Measurements from ENCODE around the gene CHRNA7. TPM values are rescaled to one million over a fixed set of nuclear protein-coding genes. Genes with fewer than 3 reads are reported as not detected.

Gene CHRNA7
- total RNA-seq, 1 experiment from 2014 or later, result 4.4 TPM

- no peaks in the 10 kb centered on the region for H3K9me3 ChIP-seq (ENCODE audit: control insufficient read depth, low read depth, low read length)
- no peak overlapping the region for H2AK5ac ChIP-seq (ENCODE audit: insufficient read length, low read length)
- H3K36me3 Mint-ChIP-seq (ENCODE audit: insufficient read depth in 1 of 3, low read depth in 3 of 3), result peaks cover 0 to 15% (median 4%) of the 10 kb centered on the region in 3 experiments; a peak in 6 of 7 replicates
- no peak overlapping the region for H3K4me3 Mint-ChIP-seq
- H3K14ac ChIP-seq (ENCODE audit: insufficient read depth, low read length), result no peak overlapping the region
- H3T11ph ChIP-seq (ENCODE audit: low read length), result no peak overlapping the region
- H3K27me3 Mint-ChIP-seq (ENCODE audit: low read depth), result no peaks in the 10 kb centered on the region
- no peak overlapping the region for H3K23ac ChIP-seq (ENCODE audit: insufficient read length, low read depth, low read length)
- H2BK15ac ChIP-seq (ENCODE audit: low read depth, low read length), result no peak overlapping the region
- H2BK5ac ChIP-seq (ENCODE audit: insufficient read length, low read length), result no peak overlapping the region
- H2AFZ ChIP-seq (ENCODE audit: low read length), result no peak overlapping the region
- no peak overlapping the region for H4K5ac ChIP-seq (ENCODE audit: insufficient read length, low read depth, low read length)
- H3K79me1 ChIP-seq (ENCODE audit: insufficient read depth, low read depth, low read length, poor library complexity, severe bottlenecking), result no peaks in the 10 kb centered on the region
- TF ChIP-seq CTCF (conservative IDR thresholded peaks at IDR 0.05), result no peak
- no peak overlapping the region for H3K27ac ChIP-seq (ENCODE audit: insufficient read length, low read depth, low read length)
- no peak overlapping the region for H2BK20ac ChIP-seq (ENCODE audit: low read depth, low read length, poor library complexity, severe bottlenecking)
- H3K4me1 ChIP-seq (ENCODE audit: insufficient read depth, low read length), result peaks cover 2% of the 10 kb centered on the region; the same call in 1 of the 2 replicates
- H3K9me3 Mint-ChIP-seq, result peaks cover 4 to 9% of the 10 kb centered on the region in 2 experiments; a peak in 2 of 5 replicates
- H3K18ac ChIP-seq (ENCODE audit: insufficient read length, low read depth, low read length), result no peak overlapping the region
- peak overlapping the region in 2 of 3 experiments; percentile 14 to 73; a peak in 2 of 7 replicates for H3K27ac Mint-ChIP-seq
- H3K4me1 Mint-ChIP-seq, result peaks cover 30 to 40% of the 10 kb centered on the region in 2 experiments
- no peak overlapping the region for H4K91ac ChIP-seq (ENCODE audit: insufficient read length, low read depth, low read length)
- no peak overlapping the region for H3K9ac ChIP-seq (ENCODE audit: extremely low read depth, insufficient read length, low read length)
- H3K79me2 ChIP-seq (ENCODE audit: insufficient read depth, low read length), result no peaks in the 10 kb centered on the region
- no peak overlapping the region for H2BK120ac ChIP-seq (ENCODE audit: low read depth, low read length, poor library complexity, severe bottlenecking)
- no peaks in the 10 kb centered on the region for H3K27me3 ChIP-seq (ENCODE audit: insufficient read depth, low read length)
- no peaks in the 10 kb centered on the region for H3K23me2 ChIP-seq (ENCODE audit: insufficient read length, low read depth, low read length, poor library complexity, severe bottlenecking)
- no peak overlapping the region for H2BK12ac ChIP-seq (ENCODE audit: insufficient read length, low read depth, low read length)
- no peak for DNase-seq
- no peak overlapping the region for H4K8ac ChIP-seq (replicated peaks; ENCODE audit: insufficient read length, low read depth, low read length)
- no peak overlapping the region for H3K4ac ChIP-seq (ENCODE audit: low read depth, low read length)
- H3K56ac ChIP-seq (ENCODE audit: insufficient read length, low read depth, low read length), result no peak overlapping the region
- no peak overlapping the region for H3K4me2 ChIP-seq (ENCODE audit: insufficient read depth, insufficient read length, low read length)
- H4K20me1 ChIP-seq (ENCODE audit: control insufficient read depth, insufficient read depth, insufficient read length), result no peaks in the 10 kb centered on the region
Measured at GRCh38 chr15:32089851-32090359, 59.6 kb downstream of the CHRNA7 start.
